NCI-H2171 treated with DMSO at 0.1 percent for 48 hours (cell line): ENCODE results near the gene LRRC56.

ENCODE experiments used
- DNase-seq: peaks from one replicate; lab custom pipeline; 2025; lab: John Stamatoyannopoulos, UW

LRRC56 gene

DNA sequence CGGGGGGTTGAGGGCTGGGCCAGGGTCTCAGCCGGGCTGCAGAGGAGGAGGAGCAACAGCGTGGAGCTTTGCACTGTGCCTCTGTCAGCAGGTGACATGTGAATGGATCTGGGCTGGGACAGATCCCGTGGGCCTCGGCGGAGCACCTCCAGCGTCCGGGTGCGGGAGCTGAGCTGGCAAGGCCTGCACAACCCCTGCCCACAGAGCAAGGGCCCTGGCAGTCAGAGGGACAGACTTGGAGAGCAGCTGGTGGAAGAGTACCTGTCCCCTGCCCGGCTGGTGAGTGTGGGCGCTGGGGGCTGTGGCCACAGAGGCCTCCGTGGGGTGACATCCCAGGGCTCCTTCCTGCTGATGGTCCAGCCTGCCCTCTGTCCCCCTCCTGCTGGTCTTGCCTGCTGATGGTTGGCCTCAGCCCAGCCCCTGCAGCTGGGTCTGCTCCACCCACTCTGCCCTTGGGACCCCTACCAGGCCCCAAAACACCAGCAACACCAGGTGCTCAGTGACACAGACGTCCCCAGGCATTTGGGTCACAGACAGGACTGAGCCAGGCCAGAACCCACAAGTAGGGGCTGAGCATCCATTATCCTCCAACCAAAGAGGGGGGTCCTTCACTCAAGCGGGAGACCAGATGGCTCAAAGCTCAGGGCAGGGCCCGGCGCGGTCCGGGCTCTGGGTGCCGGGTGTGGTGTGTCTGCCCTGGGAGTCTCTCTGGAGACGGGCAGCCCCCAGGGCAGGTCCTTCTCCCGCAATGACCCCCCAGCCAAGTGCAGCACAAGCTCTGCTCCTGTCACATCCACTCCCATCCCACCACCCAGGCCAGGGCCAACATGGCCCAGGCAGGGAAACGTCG, 3.5 kb downstream of the LRRC56 start:
- DNase-seq: no peak

DNA sequence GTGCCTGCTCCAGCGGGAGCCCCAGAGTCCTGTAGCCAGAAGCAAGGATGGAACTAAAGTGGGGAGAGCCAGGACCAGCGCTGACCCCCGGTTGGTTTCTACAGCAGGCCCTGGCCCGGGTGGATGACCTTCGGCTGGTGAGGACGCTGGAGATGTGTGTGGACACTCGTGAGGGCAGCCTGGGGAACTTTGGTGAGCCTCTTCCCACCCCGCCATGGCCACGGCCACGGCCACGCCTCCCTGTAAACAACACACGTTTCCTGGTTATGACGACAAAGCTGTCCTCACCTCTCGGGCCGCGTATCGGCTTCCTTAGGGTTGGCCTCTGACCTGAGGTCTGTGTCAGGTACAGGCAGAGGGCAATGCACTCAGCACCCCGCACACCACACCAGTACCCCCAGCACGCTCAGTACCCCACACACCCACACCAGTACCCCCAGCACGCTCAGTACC, 4.1 kb downstream of the LRRC56 start:
- DNase-seq: no peak

DNA sequence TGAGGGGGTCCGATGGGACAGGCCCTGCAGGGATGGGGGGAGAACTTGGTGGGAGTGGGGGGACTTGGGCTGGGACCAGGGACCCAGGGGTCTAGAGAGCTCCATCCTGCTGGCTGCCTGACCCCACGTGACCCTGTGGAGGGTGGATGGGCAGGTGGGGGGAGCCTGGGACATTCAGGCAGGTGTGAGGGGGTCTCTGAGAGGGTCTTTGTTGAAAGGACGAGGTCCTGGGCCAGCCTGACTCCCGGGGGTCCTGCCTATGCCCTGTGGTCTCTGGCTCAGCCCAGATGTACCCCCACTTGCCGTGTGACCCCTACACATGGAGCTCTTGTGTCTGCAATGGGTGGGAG, 7.5 kb downstream of the LRRC56 start:
- no peak for DNase-seq

DNA sequence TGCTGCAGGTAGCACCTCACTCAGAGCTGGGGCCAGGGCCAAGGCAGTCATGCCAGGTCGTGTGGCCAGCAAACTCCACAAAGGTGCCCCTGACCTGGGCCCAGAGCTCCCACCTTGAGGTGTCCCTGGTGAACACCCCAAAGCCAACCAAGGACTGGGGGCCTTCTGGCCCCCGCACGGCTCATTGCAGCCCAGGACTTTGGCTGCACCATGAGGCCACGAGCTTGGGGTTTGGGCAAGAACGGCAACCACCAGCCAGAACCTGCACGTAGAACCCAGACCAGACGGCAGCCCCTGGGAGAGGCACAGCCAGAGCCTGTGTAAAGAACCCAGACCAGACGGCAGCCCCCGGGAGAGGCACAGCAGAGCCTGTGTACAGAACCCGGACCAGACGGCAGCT, 7.8 kb downstream of the LRRC56 start:
- no peak for DNase-seq

DNA sequence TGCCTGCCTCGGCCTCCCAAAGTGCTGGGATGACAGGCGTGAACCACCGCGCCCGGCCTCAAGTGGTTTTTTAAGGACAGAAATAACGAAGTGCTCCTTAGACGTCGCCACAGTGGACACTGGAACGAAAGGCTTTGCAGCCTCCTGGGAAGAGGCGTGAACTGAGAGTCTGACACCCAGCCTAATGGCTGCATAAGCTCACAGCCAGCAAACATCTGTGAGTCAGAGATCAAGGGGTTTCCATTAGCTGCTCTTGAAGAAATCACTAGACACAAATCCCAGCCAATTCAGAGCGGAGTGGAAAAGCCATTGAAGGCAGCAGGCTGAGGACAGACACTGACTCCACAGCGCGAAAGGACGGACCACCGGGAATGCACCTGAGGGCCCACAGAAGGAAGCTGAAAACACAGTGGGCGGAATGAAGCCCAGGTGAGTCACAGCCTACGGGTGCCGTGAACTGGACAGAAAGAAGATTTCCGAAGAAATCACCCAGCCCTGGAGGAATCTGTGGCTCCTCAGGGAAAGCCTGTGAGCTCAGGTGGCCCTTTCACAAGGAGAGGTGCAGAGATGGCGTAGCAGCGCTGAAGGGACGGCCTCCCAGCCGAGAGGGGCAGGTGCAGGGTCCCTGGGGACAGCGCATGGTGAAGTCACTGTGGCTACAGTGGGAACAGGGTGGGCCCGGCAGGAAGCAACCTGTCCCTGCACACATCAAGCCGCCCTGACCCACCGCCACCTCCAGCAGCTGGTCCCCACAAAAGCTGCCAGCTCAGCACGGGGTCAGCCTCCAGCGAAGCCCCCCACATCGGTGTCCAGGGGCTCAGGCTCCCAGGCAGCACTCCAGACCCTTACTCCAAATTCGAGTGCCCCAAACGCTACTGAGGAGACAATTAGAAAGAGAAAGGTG, 11.6 kb downstream of the LRRC56 start:
- DNase-seq: no peak

DNA sequence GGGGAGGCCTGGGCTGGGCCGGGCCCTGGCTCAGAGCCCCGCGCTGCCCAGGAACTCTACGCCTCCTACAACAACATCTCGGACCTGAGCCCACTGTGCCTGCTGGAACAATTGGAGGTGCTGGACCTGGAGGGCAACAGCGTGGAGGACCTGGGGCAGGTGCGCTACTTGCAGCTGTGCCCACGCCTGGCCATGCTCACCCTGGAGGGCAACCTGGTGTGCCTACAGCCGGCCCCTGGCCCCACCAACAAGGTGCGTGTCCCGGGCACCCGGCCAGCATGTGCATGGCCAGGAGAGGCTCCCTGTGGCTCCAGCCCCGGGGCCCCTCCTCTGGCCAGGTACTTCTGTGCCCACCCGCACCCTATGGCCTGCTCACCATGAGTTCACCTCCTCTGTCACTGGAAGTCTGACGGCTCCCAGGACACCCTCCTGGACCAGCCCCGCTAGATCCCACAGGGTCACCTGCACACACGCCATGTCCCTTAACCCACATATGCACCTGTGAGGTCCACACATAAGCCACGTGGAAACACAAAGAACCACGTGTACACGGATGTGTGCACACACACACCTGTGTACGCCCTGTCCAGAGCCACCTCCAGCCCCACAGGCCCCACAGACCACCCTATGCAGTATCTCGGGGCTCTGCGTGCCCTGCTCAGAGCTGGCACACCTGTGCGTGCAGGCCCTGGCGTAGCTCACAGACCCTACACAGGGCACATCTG, 12.9 kb downstream of the LRRC56 start:
- DNase-seq: no peak

GRCh38 chr11:550746-551085, 13.4 kb downstream of the LRRC56 start:
- no peak for DNase-seq

DNA sequence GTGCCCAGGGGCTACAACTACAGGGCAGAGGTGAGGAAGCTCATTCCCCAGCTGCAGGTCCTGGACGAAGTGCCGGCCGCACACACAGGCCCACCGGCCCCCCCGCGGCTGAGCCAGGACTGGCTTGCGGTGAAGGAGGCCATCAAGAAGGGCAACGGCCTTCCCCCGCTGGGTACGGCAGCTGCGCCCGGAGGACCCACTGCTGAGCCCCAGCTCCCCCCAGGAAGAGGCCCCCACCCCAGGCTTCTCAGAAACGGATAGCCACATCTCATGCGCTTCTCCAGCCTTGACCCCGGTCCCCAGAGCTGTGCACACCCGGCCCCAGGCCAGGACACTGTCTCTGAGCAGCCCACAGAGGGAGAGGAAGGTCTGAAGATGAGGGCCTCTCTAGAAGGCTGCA, 13.8 kb downstream of the LRRC56 start:
- no peak for DNase-seq

- DNase-seq: no peak
These were observed 14.3 kb downstream of the LRRC56 start for GRCh38 chr11:551596-551995.

- DNase-seq: no peak
These were observed 16.0 kb downstream of the LRRC56 start for GRCh38 chr11:553083-553987.

GRCh38 chr11:553988-554340, 16.6 kb downstream of the LRRC56 start:
- DNase-seq: no peak

GRCh38 chr11:554428-555226, 17.3 kb downstream of the LRRC56 start:
- DNase-seq: peak; percentile 23

DNA sequence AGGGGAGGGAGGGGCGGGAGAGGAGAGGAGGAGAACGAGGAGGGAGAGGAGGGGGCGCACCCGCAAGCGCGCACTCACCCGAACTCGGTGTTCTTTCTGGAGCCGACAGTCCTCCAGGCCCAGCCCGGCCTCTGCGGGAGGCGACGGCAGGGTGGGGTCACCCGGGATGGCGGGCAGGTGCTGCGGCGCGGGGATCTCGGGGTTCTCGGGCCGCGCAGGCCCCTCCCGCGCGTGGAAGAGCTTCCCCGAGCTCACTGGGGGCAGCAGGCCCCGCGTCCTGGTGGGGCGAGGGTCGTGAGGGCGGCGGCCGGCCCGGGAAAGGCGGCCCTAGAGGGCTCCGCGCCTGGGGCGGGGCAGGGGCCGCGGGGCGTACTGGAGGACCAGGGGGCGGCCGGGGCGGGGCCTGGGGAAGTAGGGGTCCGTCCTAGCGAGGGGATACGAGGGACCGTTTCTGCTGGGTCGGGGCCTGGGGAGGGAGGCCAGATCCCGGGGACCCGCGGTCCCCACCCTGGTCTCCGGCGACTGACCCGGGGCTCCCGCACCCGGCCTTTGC, 18.0 kb downstream of the LRRC56 start:
- no peak for DNase-seq

DNA sequence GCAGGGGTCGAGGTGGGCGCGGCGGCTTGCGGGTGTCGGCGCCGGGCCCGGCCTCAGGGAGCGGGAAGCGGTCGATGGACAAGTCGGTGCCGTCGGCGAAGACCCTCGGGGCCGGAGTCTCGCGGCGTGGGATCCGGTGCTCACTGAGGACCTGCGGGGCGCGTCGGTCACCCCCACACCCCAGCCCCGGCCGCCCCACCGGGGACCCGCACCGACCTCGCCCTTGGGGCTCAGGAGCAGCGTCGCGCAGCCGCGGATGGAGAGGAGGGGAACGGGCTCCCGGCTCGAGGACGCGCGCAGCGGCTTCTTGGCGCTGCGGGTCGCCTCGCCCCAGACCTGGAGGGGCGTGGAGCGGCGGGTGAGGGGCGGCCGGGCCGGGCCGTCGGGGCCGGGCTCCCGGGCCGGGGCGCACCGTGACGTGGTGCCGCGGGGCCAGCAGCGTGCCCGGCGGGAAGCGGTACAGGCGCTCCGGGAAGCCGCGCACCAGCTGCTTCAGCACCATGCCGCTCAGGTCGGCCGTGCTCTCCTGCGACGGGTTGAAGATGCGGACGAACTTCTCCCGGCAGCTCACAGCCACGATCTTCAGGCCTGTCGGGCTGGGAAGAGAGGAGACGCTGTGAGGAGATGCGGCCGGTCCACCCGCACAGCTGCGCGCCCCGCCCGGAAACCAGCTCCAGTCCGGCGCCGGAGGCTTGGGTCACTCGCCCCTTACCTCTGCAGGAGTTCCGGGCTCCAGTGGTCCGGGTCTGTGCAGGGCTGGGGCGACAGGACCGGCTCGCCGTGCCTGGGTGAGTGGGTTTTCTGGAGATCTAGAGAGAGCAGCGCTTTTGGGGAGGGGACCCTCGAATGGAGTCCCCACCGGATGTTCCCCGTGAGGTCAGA, 18.7 kb downstream of the LRRC56 start:
- DNase-seq: no peak

GRCh38 chr11:556662-557256, 19.4 kb downstream of the LRRC56 start:
- no peak for DNase-seq

GRCh38 chr11:557328-558132, 20.2 kb downstream of the LRRC56 start:
- no peak for DNase-seq

DNA sequence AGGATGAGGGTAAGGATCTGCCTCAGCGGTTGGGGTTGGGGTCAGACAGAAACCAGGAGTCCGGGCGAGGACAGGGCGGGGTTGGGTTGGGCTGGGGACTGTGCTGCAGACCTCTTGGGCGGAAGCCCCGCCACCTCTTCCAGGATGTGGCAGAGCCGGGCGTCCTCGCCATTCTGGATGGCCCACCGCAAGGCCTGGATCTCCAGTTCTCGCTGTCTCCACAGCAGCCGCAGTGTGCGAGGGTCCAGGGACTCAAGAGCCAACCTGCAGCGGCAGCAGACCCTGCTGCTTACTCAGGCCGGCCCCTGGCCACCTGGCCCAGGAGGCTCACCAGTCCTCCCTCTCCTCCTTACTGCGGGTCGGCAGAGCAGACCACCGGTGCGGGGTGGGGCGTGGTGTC, 21.2 kb downstream of the LRRC56 start:
- DNase-seq: no peak

DNA sequence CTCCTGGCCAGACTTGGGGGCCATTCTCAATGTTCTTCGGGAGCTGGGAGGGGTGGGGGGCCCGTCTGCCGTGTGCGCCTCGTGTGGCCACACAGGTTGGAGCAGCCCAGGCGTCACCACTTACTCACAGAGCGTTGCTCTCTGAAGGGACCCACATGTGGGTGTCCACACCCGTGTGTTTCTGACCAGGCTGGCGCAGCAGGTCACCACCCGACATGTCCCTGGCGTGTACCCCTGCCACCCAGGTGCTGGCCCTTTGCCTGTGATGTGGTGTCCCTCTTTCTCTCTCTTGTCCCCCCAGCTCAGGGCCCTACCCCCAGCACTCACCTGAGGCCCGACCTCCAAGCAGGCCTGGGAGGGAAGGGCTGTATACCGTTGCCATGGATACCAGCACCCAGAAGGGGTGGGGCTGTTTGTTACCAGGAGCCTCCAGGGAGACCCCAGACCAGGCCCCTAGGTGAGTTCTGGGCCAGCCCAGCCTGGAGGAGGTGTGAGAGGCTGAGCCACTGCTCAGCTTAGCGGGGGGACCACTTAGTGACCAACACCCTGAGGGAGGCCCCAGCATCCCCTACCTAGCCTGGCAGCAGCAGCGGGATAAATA, 21.8 kb downstream of the LRRC56 start:
- DNase-seq: no peak
